Measurements from ENCODE around the gene PALLD.

GRCh38 chr4:168854350-168854921, 357.6 kb downstream of the PALLD start:
- TF ChIP-seq POLR2A (IDR thresholded peaks at IDR 0.05) (no peak), EP300 (IDR thresholded peaks at IDR 0.05) (peak in 1 of 2 donors; percentile 68)
- TF ChIP-seq, protein P1, sequence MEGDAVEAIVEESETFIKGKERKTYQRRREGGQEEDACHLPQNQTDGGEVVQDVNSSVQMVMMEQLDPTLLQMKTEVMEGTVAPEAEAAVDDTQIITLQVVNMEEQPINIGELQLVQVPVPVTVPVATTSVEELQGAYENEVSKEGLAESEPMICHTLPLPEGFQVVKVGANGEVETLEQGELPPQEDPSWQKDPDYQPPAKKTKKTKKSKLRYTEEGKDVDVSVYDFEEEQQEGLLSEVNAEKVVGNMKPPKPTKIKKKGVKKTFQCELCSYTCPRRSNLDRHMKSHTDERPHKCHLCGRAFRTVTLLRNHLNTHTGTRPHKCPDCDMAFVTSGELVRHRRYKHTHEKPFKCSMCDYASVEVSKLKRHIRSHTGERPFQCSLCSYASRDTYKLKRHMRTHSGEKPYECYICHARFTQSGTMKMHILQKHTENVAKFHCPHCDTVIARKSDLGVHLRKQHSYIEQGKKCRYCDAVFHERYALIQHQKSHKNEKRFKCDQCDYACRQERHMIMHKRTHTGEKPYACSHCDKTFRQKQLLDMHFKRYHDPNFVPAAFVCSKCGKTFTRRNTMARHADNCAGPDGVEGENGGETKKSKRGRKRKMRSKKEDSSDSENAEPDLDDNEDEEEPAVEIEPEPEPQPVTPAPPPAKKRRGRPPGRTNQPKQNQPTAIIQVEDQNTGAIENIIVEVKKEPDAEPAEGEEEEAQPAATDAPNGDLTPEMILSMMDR (IDR thresholded peaks at IDR 0.05), result no peak
